WTC11 (cell line): ENCODE results near the gene RBM19. TPM values are rescaled to one million over a fixed set of nuclear protein-coding genes. Genes with fewer than 3 reads are reported as not detected.

Experiments
- ATAC-seq: fragments of 200-7000 bp; cut with Tn5 transposase; 2 replicates; pipeline ENCODE4 v1.10.0; 2021; ENCODE audit warnings: mild to moderate bottlenecking, moderate library complexity
- CTCF ChIA-PET: fragments of 300-600 bp; sonication (Branson Sonifier 250); formaldehyde crosslinking; loops from one replicate; lab custom pipeline; 2021; ENCODE audit warnings: antibody characterized with exemption; lab: Charles Lee
- POLR2A ChIA-PET: fragments of 350-600 bp; sonication (Branson Sonifier 250); formaldehyde crosslinking; loops from one replicate; lab custom pipeline; 2021; ENCODE audit warnings: antibody characterized with exemption; lab: Charles Lee
- DNase-seq: peaks from one replicate; pipeline ENCODE4 v3.0.0; 2021; ENCODE audit warnings: low spot score
- H3K27ac Mint-ChIP-seq: 2 replicates; pipeline ENCODE4 v1.8.0; 2021; ENCODE audit warnings: mixed read lengths
- H3K27me3 Mint-ChIP-seq: 2 replicates; pipeline ENCODE4 v1.8.0; 2021; ENCODE audit warnings: low read depth, mild to moderate bottlenecking, moderate library complexity, mixed read lengths
- H3K36me3 Mint-ChIP-seq: 2 replicates; pipeline ENCODE4 v1.8.0; 2021; ENCODE audit warnings: mixed read lengths
- H3K4me1 Mint-ChIP-seq: 2 replicates; pipeline ENCODE4 v1.8.0; 2022; ENCODE audit warnings: mixed read lengths
- H3K4me3 Mint-ChIP-seq: 2 replicates; pipeline ENCODE4 v1.8.0; 2021; ENCODE audit warnings: mild to moderate bottlenecking, moderate library complexity, mixed read lengths
- H3K9me3 Mint-ChIP-seq: 2 replicates; pipeline ENCODE4 v1.8.0; 2021; ENCODE audit warnings: mixed read lengths
- ARID4B ChIP-seq: sonication (generic); formaldehyde crosslinking; IDR thresholded peaks from 2 replicates; pipeline ENCODE4 v1.8.0; 2023; ENCODE audit warnings: missing genetic modification reagents, mild to moderate bottlenecking, borderline replicate concordance
- CREB1 ChIP-seq: sonication (generic); formaldehyde crosslinking; IDR thresholded peaks from 2 replicates; pipeline ENCODE4 v1.8.0; 2023; ENCODE audit warnings: mild to moderate bottlenecking, missing genetic modification reagents
- JUN ChIP-seq: sonication (generic); formaldehyde crosslinking; IDR thresholded peaks from 2 replicates; pipeline ENCODE4 v1.8.0; 2023; ENCODE audit warnings: mild to moderate bottlenecking, missing genetic modification reagents
- MXD4 ChIP-seq: fragments of 250-450 bp; sonication (Bioruptor Pico); IDR thresholded peaks from 2 replicates; pipeline ENCODE4 v1.8.0; 2021; ENCODE audit warnings: mild to moderate bottlenecking, moderate library complexity, borderline replicate concordance
- NFATC4 ChIP-seq: fragments of 250-450 bp; sonication (Bioruptor Pico); IDR thresholded peaks from 2 replicates; pipeline ENCODE4 v1.9.0; 2021; ENCODE audit warnings: mild to moderate bottlenecking
- NFYB ChIP-seq: sonication (generic); formaldehyde crosslinking; conservative IDR thresholded peaks from 2 replicates; pipeline ENCODE4 v1.8.0; 2022; ENCODE audit warnings: low read depth, missing genetic modification reagents
- NR2C2 ChIP-seq: sonication (generic); formaldehyde crosslinking; IDR thresholded peaks from 2 replicates; pipeline ENCODE4 v1.8.0; 2022; ENCODE audit warnings: mild to moderate bottlenecking, missing genetic modification reagents
- PREB ChIP-seq: sonication (generic); formaldehyde crosslinking; IDR thresholded peaks from 2 replicates; pipeline ENCODE4 v1.8.1; 2022; ENCODE audit warnings: mild to moderate bottlenecking, missing genetic modification reagents, moderate library complexity, borderline replicate concordance
- SP1 ChIP-seq: sonication (generic); formaldehyde crosslinking; conservative IDR thresholded peaks from 2 replicates; pipeline ENCODE4 v1.8.1; 2022; ENCODE audit warnings: missing genetic modification reagents
- TP53 ChIP-seq: sonication (generic); formaldehyde crosslinking; IDR thresholded peaks from 2 replicates; pipeline ENCODE4 v1.8.1; 2023; ENCODE audit warnings: mild to moderate bottlenecking, missing genetic modification reagents
- ZNF121 ChIP-seq: sonication (generic); formaldehyde crosslinking; IDR thresholded peaks from 2 replicates; pipeline ENCODE4 v1.8.0; 2023; ENCODE audit warnings: missing genetic modification reagents
- ZNF219 ChIP-seq: sonication (generic); formaldehyde crosslinking; IDR thresholded peaks from 2 replicates; pipeline ENCODE4 v1.8.0; 2023; ENCODE audit warnings: missing genetic modification reagents, mild to moderate bottlenecking, borderline replicate concordance
- ZNF263 ChIP-seq: sonication (generic); formaldehyde crosslinking; IDR thresholded peaks from 2 replicates; pipeline ENCODE4 v1.8.1; 2022; ENCODE audit warnings: low read depth, mild to moderate bottlenecking, moderate library complexity, missing genetic modification reagents
- ZSCAN18 ChIP-seq: fragments of 250-450 bp; sonication (Bioruptor Pico); IDR thresholded peaks from 2 replicates; pipeline ENCODE4 v2.1.2; 2022; ENCODE audit warnings: mild to moderate bottlenecking, moderate library complexity
- total RNA-seq: library from RNA; stranded (reverse); gene quantifications from 3 replicates; pipeline ENCODE4 v1.2.3, GENCODE V29; 2021
- TF ChIP-seq, protein P1 (sequence below): sonication (generic); formaldehyde crosslinking; IDR thresholded peaks from 2 replicates; pipeline ENCODE4 v1.8.1; 2022; ENCODE audit warnings: low read depth, mild to moderate bottlenecking, moderate library complexity, missing genetic modification reagents, borderline replicate concordance
- TF ChIP-seq, protein P2 (sequence below): fragments of 200-600 bp; IDR thresholded peaks from 2 replicates; pipeline ENCODE4 v1.8.0; 2022; ENCODE audit warnings: antibody characterized with exemption
- TF ChIP-seq, protein P3 (sequence below): sonication (generic); formaldehyde crosslinking; IDR thresholded peaks from 2 replicates; pipeline ENCODE4 v1.8.1; 2023; ENCODE audit warnings: mild to moderate bottlenecking, missing genetic modification reagents, moderate library complexity
- TF ChIP-seq, protein P4 (sequence below): sonication (generic); formaldehyde crosslinking; IDR thresholded peaks from 2 replicates; pipeline ENCODE4 v1.8.1; 2023; ENCODE audit warnings: mild to moderate bottlenecking, moderate library complexity, missing genetic modification reagents
- TF ChIP-seq, protein P5 (sequence below): sonication (generic); formaldehyde crosslinking; conservative IDR thresholded peaks from 2 replicates; pipeline ENCODE4 v1.8.1; 2023; ENCODE audit warnings: mild to moderate bottlenecking, low read depth, missing genetic modification reagents, moderate library complexity
- TF ChIP-seq, protein P6 (sequence below): sonication (generic); formaldehyde crosslinking; conservative IDR thresholded peaks from 2 replicates; pipeline ENCODE4 v1.8.1; 2022; ENCODE audit warnings: mild to moderate bottlenecking, missing genetic modification reagents

RBM19 gene
- total RNA-seq, 1 experiment from 2014 or later: 60.1 TPM

- TF ChIP-seq NFATC4 (CRISPR knock-in tag) (no peak), NR2C2 (no peak)
These were observed 42.9 kb downstream of the RBM19 start (continued) for GRCh38 chr12:113923251-113923650.

GRCh38 chr12:113921430-113921829 is 44.7 kb downstream of the RBM19 start:
- H3K4me3 Mint-ChIP-seq: no peak overlapping the region
- H3K4me1 Mint-ChIP-seq: no peaks in the 10 kb centered on the region
- H3K9me3 Mint-ChIP-seq: no peaks in the 10 kb centered on the region
- no peaks in the 10 kb centered on the region for H3K27me3 Mint-ChIP-seq
- ChIA-PET CTCF (no interaction called here), POLR2A (no interaction called here)
- ATAC-seq (no peak), DNase-seq (no peak)
- peaks cover 22% of the 10 kb centered on the region for H3K36me3 Mint-ChIP-seq
- no peak overlapping the region for H3K27ac Mint-ChIP-seq
- TF ChIP-seq, protein P1, sequence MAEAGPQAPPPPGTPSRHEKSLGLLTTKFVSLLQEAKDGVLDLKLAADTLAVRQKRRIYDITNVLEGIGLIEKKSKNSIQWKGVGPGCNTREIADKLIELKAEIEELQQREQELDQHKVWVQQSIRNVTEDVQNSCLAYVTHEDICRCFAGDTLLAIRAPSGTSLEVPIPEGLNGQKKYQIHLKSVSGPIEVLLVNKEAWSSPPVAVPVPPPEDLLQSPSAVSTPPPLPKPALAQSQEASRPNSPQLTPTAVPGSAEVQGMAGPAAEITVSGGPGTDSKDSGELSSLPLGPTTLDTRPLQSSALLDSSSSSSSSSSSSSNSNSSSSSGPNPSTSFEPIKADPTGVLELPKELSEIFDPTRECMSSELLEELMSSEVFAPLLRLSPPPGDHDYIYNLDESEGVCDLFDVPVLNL (CRISPR knock-in tag): no peak
- TF ChIP-seq, protein P2, sequence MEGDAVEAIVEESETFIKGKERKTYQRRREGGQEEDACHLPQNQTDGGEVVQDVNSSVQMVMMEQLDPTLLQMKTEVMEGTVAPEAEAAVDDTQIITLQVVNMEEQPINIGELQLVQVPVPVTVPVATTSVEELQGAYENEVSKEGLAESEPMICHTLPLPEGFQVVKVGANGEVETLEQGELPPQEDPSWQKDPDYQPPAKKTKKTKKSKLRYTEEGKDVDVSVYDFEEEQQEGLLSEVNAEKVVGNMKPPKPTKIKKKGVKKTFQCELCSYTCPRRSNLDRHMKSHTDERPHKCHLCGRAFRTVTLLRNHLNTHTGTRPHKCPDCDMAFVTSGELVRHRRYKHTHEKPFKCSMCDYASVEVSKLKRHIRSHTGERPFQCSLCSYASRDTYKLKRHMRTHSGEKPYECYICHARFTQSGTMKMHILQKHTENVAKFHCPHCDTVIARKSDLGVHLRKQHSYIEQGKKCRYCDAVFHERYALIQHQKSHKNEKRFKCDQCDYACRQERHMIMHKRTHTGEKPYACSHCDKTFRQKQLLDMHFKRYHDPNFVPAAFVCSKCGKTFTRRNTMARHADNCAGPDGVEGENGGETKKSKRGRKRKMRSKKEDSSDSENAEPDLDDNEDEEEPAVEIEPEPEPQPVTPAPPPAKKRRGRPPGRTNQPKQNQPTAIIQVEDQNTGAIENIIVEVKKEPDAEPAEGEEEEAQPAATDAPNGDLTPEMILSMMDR: no peak
- TF ChIP-seq SP1 (no peak), ZSCAN18 (CRISPR knock-in tag) (no peak), ARID4B (CRISPR knock-in tag) (no peak), ZNF219 (CRISPR knock-in tag) (no peak), ZNF121 (CRISPR knock-in tag) (no peak), JUN (CRISPR knock-in tag) (no peak), PREB (CRISPR knock-in tag) (no peak), NFYB (CRISPR knock-in tag) (no peak), TP53 (CRISPR knock-in tag) (no peak), CREB1 (CRISPR knock-in tag) (no peak), MXD4 (CRISPR knock-in tag) (no peak), ZNF263 (no peak)
- TF ChIP-seq, protein P3, sequence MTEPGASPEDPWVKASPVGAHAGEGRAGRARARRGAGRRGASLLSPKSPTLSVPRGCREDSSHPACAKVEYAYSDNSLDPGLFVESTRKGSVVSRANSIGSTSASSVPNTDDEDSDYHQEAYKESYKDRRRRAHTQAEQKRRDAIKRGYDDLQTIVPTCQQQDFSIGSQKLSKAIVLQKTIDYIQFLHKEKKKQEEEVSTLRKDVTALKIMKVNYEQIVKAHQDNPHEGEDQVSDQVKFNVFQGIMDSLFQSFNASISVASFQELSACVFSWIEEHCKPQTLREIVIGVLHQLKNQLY (CRISPR knock-in tag): no peak
- TF ChIP-seq, protein P4, sequence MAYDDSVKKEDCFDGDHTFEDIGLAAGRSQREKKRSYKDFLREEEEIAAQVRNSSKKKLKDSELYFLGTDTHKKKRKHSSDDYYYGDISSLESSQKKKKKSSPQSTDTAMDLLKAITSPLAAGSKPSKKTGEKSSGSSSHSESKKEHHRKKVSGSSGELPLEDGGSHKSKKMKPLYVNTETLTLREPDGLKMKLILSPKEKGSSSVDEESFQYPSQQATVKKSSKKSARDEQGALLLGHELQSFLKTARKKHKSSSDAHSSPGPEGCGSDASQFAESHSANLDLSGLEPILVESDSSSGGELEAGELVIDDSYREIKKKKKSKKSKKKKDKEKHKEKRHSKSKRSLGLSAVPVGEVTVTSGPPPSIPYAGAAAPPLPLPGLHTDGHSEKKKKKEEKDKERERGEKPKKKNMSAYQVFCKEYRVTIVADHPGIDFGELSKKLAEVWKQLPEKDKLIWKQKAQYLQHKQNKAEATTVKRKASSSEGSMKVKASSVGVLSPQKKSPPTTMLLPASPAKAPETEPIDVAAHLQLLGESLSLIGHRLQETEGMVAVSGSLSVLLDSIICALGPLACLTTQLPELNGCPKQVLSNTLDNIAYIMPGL (CRISPR knock-in tag): no peak
- TF ChIP-seq, protein P5, sequence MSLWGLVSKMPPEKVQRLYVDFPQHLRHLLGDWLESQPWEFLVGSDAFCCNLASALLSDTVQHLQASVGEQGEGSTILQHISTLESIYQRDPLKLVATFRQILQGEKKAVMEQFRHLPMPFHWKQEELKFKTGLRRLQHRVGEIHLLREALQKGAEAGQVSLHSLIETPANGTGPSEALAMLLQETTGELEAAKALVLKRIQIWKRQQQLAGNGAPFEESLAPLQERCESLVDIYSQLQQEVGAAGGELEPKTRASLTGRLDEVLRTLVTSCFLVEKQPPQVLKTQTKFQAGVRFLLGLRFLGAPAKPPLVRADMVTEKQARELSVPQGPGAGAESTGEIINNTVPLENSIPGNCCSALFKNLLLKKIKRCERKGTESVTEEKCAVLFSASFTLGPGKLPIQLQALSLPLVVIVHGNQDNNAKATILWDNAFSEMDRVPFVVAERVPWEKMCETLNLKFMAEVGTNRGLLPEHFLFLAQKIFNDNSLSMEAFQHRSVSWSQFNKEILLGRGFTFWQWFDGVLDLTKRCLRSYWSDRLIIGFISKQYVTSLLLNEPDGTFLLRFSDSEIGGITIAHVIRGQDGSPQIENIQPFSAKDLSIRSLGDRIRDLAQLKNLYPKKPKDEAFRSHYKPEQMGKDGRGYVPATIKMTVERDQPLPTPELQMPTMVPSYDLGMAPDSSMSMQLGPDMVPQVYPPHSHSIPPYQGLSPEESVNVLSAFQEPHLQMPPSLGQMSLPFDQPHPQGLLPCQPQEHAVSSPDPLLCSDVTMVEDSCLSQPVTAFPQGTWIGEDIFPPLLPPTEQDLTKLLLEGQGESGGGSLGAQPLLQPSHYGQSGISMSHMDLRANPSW (CRISPR knock-in tag): no peak
- TF ChIP-seq, protein P6, sequence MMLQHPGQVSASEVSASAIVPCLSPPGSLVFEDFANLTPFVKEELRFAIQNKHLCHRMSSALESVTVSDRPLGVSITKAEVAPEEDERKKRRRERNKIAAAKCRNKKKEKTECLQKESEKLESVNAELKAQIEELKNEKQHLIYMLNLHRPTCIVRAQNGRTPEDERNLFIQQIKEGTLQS (CRISPR knock-in tag): no peak
